ENCODE results near the gene RCAN2. TPM values are rescaled to one million over a fixed set of nuclear protein-coding genes. Genes with fewer than 3 reads are reported as not detected.

RCAN2 gene
- total and polyA plus RNA-seq, 2 donors (not counting 3 experiments of a cell fraction or from before 2014, with no cell fraction given) = 0.07 to 0.33 TPM

GRCh38 chr6:46216879-46217278 is 274.4 kb downstream of the RCAN2 start:
- intact Hi-C loops (cut with micrococcal nuclease) (no loop called here), dilution Hi-C loops (cut with MboI; ENCODE audit: extremely low pct_ligation_motif_present, low sequenced_read_pairs) (no loop called here)
- no peak overlapping the region for H2AFZ ChIP-seq (ENCODE audit: low read depth, low read length)
- H3K9me3 ChIP-seq (replicated peaks; ENCODE audit: control insufficient read depth, insufficient read depth, low read length) = no peaks in the 10 kb centered on the region
- H3K36me3 ChIP-seq (ENCODE audit: control insufficient read depth in 2 of 2, extremely low read depth in 1 of 2, insufficient read depth in 2 of 2, low read length in 2 of 2) = no peaks in the 10 kb centered on the region
- H3K79me2 ChIP-seq (ENCODE audit: control insufficient read depth, insufficient read depth, low read length) = no peaks in the 10 kb centered on the region
- no peaks in the 10 kb centered on the region for H3K4me1 ChIP-seq (ENCODE audit: control insufficient read depth, extremely low read depth, insufficient read depth, low read length)
- H3K27me3 ChIP-seq (ENCODE audit: control insufficient read depth in 2 of 2, insufficient read depth in 2 of 2, low read length in 2 of 2) = peaks cover 3 to 15% of the 10 kb centered on the region in 2 experiments
- FAIRE-seq (no peak), DNase-seq (ENCODE audit: low read depth, low spot score) (no peak)
- no peak overlapping the region for H3K4me2 ChIP-seq (ENCODE audit: insufficient read depth, low read length)
- H3K4me3 ChIP-seq (replicated peaks in 1 of 3; ENCODE audit: insufficient read depth in 1 of 3, low read depth in 1 of 3, low read length in 3 of 3) = no peak overlapping the region
- no peaks in the 10 kb centered on the region for H4K20me1 ChIP-seq (replicated peaks; ENCODE audit: control insufficient read depth, extremely low read depth, insufficient read depth, low read length)
- TF ChIP-seq MYC (IDR thresholded peaks at IDR 0.05; ENCODE audit: low read depth, low read length) (no peak), JUN (IDR thresholded peaks at IDR 0.05; ENCODE audit: borderline replicate concordance, insufficient read depth, insufficient read length, low read depth) (no peak), GATA2 (IDR thresholded peaks at IDR 0.05; ENCODE audit: insufficient read depth, insufficient read length, low read depth, low read length) (no peak), EZH2 (IDR thresholded peaks at IDR 0.05; ENCODE audit: borderline replicate concordance, low read depth, low read length, severe bottlenecking) (no peak), POLR2AphosphoS5 (IDR thresholded peaks at IDR 0.05; ENCODE audit: insufficient read depth, low read depth, low read length) (no peak), MAX (IDR thresholded peaks at IDR 0.05; ENCODE audit: insufficient read depth, insufficient read length) (no peak), FOS (IDR thresholded peaks at IDR 0.05; ENCODE audit: borderline replicate concordance, insufficient read depth, low read length) (no peak), POLR2A (IDR thresholded peaks at IDR 0.05; ENCODE audit: low read depth, low read length) (no peak)
- H3K9ac ChIP-seq (replicated peaks; ENCODE audit: extremely low read depth, insufficient read depth, low read length) = no peak overlapping the region
- ChIA-PET POLR2A (no interaction called here), CTCF (interaction anchor here (1.1 to 10.9 kb wide), 3 partner anchors 183 to 286 kb away, joined by 3 to 365 read pairs (median 3); no protein-coding TSS in a partner anchor)
- no peak overlapping the region for H3K27ac ChIP-seq (ENCODE audit: insufficient read depth, low read depth, low read length)
- no peaks in the 10 kb centered on the region for H3K9me1 ChIP-seq (replicated peaks; ENCODE audit: control insufficient read depth, extremely low read depth, insufficient read depth, low read length)
- BruUV-seq (replicated peaks) = no TSS peak

- BruUV-seq (replicated peaks) = no TSS peak
- DNase-seq (ENCODE audit: low read depth, low spot score) (no peak), FAIRE-seq (no peak)
- Histone ChIP-seq H3K9me3 (replicated peaks; ENCODE audit: control insufficient read depth, insufficient read depth, low read length) (no peaks in the 10 kb centered on the region), H2AFZ (ENCODE audit: low read depth, low read length) (no peak overlapping the region), H3K79me2 (ENCODE audit: control insufficient read depth, insufficient read depth, low read length) (no peaks in the 10 kb centered on the region), H3K27ac (ENCODE audit: insufficient read depth, low read depth, low read length) (no peak overlapping the region), H3K4me2 (ENCODE audit: insufficient read depth, low read length) (no peak overlapping the region), H3K9ac (replicated peaks; ENCODE audit: extremely low read depth, insufficient read depth, low read length) (no peak overlapping the region), H3K36me3 (ENCODE audit: control insufficient read depth in 2 of 2, extremely low read depth in 1 of 2, insufficient read depth in 2 of 2, low read length in 2 of 2) (no peaks in the 10 kb centered on the region), H3K4me3 (replicated peaks in 1 of 3; ENCODE audit: insufficient read depth in 1 of 3, low read depth in 1 of 3, low read length in 3 of 3) (no peak overlapping the region), H3K4me1 (ENCODE audit: control insufficient read depth, extremely low read depth, insufficient read depth, low read length) (no peaks in the 10 kb centered on the region), H3K27me3 (ENCODE audit: control insufficient read depth in 2 of 2, insufficient read depth in 2 of 2, low read length in 2 of 2) (peaks cover 3 to 9% of the 10 kb centered on the region in 2 experiments), H4K20me1 (replicated peaks; ENCODE audit: control insufficient read depth, extremely low read depth, insufficient read depth, low read length) (no peaks in the 10 kb centered on the region), H3K9me1 (replicated peaks; ENCODE audit: control insufficient read depth, extremely low read depth, insufficient read depth, low read length) (no peaks in the 10 kb centered on the region)
- TF ChIP-seq FOS (IDR thresholded peaks at IDR 0.05; ENCODE audit: borderline replicate concordance, insufficient read depth, low read length) = no peak
- TF ChIP-seq MYC (IDR thresholded peaks at IDR 0.05; ENCODE audit: low read depth, low read length) = no peak
- no peak for TF ChIP-seq POLR2A (IDR thresholded peaks at IDR 0.05; ENCODE audit: low read depth, low read length)
- no peak for TF ChIP-seq JUN (IDR thresholded peaks at IDR 0.05; ENCODE audit: borderline replicate concordance, insufficient read depth, insufficient read length, low read depth)
- no peak for TF ChIP-seq GATA2 (IDR thresholded peaks at IDR 0.05; ENCODE audit: insufficient read depth, insufficient read length, low read depth, low read length)
- TF ChIP-seq POLR2AphosphoS5 (IDR thresholded peaks at IDR 0.05; ENCODE audit: insufficient read depth, low read depth, low read length) = no peak
- TF ChIP-seq CTCF (IDR thresholded peaks at IDR 0.05; ENCODE audit: extremely low read depth in 1 of 2, insufficient read depth in 1 of 2, low read depth in 1 of 2, low read length in 2 of 2) = no peak
- no peak for TF ChIP-seq EZH2 (IDR thresholded peaks at IDR 0.05; ENCODE audit: borderline replicate concordance, low read depth, low read length, severe bottlenecking)
- no peak for TF ChIP-seq MAX (IDR thresholded peaks at IDR 0.05; ENCODE audit: insufficient read depth, insufficient read length)
- ChIA-PET CTCF (interaction anchor here (1.1 to 10.9 kb wide), 2 partner anchors 194 to 285 kb away, joined by 3 to 365 read pairs; no protein-coding TSS in a partner anchor), POLR2A (no interaction called here)
- intact Hi-C loops (cut with micrococcal nuclease) (no loop called here), dilution Hi-C loops (cut with MboI; ENCODE audit: extremely low pct_ligation_motif_present, low sequenced_read_pairs) (no loop called here)
These were observed 275.5 kb downstream of the RCAN2 start for GRCh38 chr6:46215777-46216176.
